C4-2B (cell line): Measurements from ENCODE around the gene PNCK.

Experiments
- CTCF ChIP-seq: fragments of 450-650 bp; conservative IDR thresholded peaks from 2 replicates; pipeline ENCODE4 v1.5.1; 2017; ENCODE audit warnings: mild to moderate bottlenecking
- ZFX ChIP-seq: fragments of 450-650 bp; IDR thresholded peaks from 2 replicates; pipeline ENCODE4 v1.6.1; 2017

DNA sequence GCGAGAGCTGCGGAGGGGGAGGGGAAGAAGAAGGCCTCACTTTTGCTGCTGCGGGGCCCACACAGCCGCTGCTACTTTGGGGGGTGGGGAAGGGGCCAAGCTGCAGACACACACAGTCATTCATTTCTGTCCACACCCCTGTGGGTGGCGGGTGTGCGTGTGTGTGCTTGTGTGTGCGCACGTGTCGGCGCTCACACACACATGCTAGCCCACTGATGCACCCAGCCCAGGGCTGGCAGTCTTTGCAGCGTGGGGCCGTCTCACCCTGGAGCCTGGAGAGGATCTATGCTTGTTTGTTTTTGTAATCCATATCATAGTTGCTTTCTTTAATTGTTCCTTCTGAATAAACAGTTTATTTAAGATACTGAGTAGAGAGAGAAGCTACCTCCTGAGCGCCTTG lies 22.7 kb downstream of the PNCK start:
- TF ChIP-seq CTCF: no peak
- no peak for TF ChIP-seq ZFX
